ENCODE data around the gene CD300H.
"Not testable (repeated sequence)": the region's sequence is repeated elsewhere in the genome, so short reads cannot be mapped to it uniquely, and the experiment has no call there.

Gene CD300H

DNA sequence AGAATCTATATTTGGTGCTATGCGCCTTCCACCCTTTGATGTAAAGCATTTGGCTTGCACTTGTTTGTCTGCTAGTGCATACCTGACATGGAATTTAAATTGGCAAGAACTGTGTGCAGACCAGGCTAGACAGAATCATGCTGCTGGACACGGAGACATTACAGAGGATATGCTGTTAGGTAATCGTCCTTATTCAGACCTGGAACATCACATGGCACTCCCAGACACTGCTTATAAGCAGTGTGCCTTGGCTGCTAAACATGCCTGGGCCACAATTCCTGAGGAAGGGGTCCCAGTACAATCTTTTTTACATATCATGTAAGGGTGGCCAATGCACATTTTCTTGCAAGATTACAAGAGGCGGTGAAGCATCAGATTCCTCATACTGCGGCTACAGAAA, 18.4 kb upstream of the CD300H start:
- H3K27ac ChIP-seq = no peak overlapping the region
- TF ChIP-seq, protein P1, sequence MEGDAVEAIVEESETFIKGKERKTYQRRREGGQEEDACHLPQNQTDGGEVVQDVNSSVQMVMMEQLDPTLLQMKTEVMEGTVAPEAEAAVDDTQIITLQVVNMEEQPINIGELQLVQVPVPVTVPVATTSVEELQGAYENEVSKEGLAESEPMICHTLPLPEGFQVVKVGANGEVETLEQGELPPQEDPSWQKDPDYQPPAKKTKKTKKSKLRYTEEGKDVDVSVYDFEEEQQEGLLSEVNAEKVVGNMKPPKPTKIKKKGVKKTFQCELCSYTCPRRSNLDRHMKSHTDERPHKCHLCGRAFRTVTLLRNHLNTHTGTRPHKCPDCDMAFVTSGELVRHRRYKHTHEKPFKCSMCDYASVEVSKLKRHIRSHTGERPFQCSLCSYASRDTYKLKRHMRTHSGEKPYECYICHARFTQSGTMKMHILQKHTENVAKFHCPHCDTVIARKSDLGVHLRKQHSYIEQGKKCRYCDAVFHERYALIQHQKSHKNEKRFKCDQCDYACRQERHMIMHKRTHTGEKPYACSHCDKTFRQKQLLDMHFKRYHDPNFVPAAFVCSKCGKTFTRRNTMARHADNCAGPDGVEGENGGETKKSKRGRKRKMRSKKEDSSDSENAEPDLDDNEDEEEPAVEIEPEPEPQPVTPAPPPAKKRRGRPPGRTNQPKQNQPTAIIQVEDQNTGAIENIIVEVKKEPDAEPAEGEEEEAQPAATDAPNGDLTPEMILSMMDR (IDR thresholded peaks at IDR 0.05) = no peak
- no peak for TF ChIP-seq ZFX (IDR thresholded peaks at IDR 0.05; ENCODE audit: borderline replicate concordance)

DNA sequence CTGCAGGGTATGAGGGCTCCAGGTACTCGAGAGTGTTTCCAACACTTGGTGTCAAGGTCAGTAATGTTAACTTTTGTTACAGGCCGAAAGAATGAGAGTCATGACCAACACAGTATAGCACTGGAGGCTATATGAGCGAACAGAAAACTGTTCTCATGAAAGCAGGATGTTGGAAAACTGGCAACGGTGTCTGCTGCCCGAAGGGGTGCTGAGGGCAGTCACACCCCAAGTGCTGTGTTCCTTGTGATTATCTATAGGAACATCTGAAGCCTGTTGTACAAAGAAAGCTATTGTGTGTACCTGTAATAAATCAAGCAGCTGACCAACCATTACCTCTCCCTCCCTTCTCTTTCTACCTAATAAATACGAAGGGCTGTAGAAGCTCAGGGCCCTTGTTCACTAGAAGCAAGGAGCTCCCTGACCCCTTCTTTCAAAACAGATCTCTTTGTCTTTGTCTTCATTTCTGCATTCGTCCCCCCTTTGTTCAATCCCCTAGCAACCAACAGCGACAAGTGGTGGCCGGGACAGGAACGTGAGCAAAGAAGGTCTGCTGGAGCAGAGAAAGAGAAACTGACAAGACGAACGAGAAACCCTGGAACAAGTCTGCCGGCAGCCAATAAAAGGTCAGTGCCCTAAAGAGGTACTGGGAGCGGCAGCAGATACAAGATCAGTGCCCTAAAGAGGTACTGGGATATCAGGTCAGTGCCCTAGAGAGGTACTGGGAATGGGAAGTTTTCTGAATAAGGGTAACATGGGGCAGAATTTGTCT, 17.2 kb upstream of the CD300H start:
- no peak for TF ChIP-seq ZFX (IDR thresholded peaks at IDR 0.05; ENCODE audit: borderline replicate concordance)
- TF ChIP-seq, protein P1 (IDR thresholded peaks at IDR 0.05) = no peak

DNA sequence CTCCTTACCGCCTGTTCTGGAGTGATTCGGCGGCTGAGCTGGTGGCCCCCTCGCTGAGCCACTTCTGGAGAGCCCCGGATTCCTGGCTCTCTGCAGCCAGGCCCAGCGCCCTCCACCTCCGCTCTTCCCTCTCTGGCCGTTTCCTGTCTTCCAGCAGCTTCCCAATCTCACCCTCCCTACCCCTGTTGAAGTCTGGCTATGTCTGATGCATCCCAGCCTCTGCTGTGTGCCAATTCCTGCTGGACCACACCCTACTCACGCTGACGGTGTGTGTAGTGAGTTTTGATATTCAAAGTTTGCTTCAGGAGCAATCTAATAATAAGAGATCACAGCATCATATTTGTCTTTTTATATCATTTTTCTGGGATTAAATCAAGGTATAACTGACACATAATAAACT, 15.3 kb upstream of the CD300H start:
- TF ChIP-seq, protein P1 (IDR thresholded peaks at IDR 0.05) = no peak
- TF ChIP-seq ZFX (IDR thresholded peaks at IDR 0.05; ENCODE audit: borderline replicate concordance) = no peak

More for the DNA sequence above, 17.2 kb upstream of the CD300H start:
- no peak overlapping the region for H3K27ac ChIP-seq

DNA sequence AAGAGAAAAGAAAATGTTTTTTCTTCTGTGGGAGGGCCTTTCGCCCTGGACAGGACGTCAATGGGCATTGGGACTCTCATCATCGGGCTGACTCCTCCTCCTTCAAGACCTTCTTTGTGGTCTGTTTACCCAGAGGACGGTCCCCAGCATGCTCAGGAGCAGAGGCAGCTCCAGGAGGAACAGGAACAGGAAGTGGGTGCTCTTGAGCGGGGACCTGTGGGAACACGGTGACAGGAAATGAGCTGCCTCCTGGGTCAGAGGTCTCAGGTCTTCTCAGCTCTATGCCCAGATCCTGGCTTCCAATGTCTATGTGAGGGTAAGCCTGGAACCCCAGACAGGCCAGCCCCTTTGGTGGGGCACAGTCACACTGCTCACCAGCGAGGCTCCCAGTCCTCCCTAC, 12.6 kb upstream of the CD300H start:
- TF ChIP-seq ZFX (IDR thresholded peaks at IDR 0.05; ENCODE audit: borderline replicate concordance) = no peak
- TF ChIP-seq, protein P1 (IDR thresholded peaks at IDR 0.05) = no peak
- no peak overlapping the region for H3K27ac ChIP-seq

More for the DNA sequence above, 15.3 kb upstream of the CD300H start:
- no peak overlapping the region for H3K27ac ChIP-seq

DNA sequence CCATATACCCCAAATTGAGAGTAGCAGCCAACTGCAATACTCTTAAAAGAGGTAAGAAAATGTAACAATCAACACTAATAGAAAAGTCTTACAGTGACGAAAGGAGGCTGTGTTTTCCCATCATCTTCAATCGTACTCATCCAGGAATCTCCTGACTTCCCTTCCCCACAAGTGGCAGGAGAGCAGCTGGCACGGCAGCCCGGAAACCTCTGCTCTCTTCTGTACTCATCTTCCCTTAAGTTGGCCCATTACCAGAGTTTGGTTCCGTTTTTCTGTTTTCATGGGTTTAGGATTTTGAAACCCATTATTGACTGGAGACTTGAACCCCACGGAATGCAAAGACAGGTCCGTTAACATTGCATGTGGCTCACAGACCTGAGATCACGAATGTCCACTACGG, 11.7 kb upstream of the CD300H start:
- no peak overlapping the region for H3K27ac ChIP-seq
- TF ChIP-seq, protein P1 (IDR thresholded peaks at IDR 0.05) = no peak
- TF ChIP-seq ZFX (IDR thresholded peaks at IDR 0.05; ENCODE audit: borderline replicate concordance) = no peak

DNA sequence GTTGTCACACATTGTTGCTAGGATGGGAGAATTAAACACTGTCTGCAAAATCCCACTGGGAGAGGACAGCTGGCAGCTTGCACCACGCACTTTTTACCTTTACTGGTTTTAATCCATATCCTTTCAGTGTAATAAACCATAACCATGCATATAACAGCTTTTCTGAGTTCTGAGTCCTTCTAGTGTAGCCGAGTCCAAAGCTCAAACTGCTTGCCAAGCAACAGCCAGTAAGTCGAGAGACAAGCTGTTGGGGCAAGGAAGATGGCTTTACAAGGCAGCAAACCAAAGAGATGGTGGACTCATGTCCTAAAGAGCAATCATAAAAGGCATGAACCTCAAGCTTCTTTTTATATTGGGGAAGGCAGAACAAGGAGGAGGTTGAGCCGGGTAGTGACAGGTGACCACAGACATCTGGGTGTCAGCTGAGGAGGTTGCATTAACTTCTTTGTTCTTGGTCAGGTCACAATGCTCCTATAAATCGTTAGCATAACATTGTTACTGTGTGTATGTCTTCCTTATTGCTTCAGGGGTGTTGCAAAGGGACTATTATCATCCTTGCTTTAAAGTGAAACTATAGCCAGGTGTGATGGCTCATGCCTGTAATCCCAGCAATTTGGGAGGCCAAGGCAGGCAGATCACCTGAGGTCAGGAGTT, 7.3 kb upstream of the CD300H start:
- no peak for TF ChIP-seq ZFX (IDR thresholded peaks at IDR 0.05; ENCODE audit: borderline replicate concordance)
- TF ChIP-seq, protein P1 (IDR thresholded peaks at IDR 0.05) = no peak
- H3K27ac ChIP-seq = no peak overlapping the region

DNA sequence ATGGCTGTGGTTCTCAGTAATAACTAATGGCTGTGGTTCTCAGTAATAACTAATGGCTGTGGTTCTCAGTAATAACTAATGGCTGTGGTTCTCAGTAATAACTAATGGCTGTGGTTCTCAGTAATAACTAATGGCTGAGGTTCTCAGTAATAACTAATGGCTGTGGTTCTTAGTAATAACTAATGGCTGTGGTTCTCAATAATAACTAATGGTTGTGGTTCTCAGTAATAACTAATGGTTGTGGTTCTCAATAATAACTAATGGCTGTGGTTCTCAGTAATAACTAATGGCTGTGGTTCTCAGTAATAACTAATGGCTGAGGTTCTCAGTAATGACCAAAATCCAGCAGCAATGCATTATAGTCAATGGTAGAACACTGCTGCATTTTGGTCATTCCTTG, 6.3 kb upstream of the CD300H start:
- not testable (repeated sequence) for H3K27ac ChIP-seq
